GM23338 (cell line): Measurements from ENCODE around the gene RNASE11. TPM values are rescaled to one million over a fixed set of nuclear protein-coding genes. Genes with fewer than 3 reads are reported as not detected.

ENCODE experiments used
- ATAC-seq: fragments of 200-7000 bp; cut with Tn5 transposase; 3 replicates; pipeline ENCODE4 v1.9.1; 2020
- DNase-seq: peaks from one replicate; pipeline ENCODE4 v3.0.0-alpha.2; 2015; ENCODE audit warnings: low spot score
- H2AFZ ChIP-seq: fragments of 200-600 bp; sonication (generic); 2 replicates; pipeline ENCODE4 v1.8.0; 2016; ENCODE audit warnings: antibody characterized with exemption, mild to moderate bottlenecking, moderate library complexity
- H3F3A ChIP-seq: fragments of 200-600 bp; sonication (generic); replicated peaks from 2 replicates; pipeline ENCODE4 v1.8.0; 2017; ENCODE audit warnings: antibody characterized with exemption, mixed run types, low read depth
- H3K27ac ChIP-seq: fragments of 200-600 bp; sonication (generic); 2 replicates; pipeline ENCODE4 v1.6.1; 2016; ENCODE audit warnings: low read depth
- H3K27me3 ChIP-seq: fragments of 200-600 bp; sonication (generic); 2 replicates; pipeline ENCODE4 v1.8.0; 2016; ENCODE audit warnings: mild to moderate bottlenecking, mixed run types, moderate library complexity; ENCODE audit not compliant: insufficient read depth
- H3K36me3 ChIP-seq: fragments of 200-600 bp; sonication (generic); 2 replicates; pipeline ENCODE4 v1.8.0; 2016; ENCODE audit warnings: mild to moderate bottlenecking; ENCODE audit not compliant: insufficient read depth
- H3K4me1 ChIP-seq: fragments of 200-600 bp; sonication (generic); 2 replicates; pipeline ENCODE4 v1.8.0; 2016; ENCODE audit warnings: mild to moderate bottlenecking, moderate library complexity; ENCODE audit not compliant: insufficient read depth
- H3K4me2 ChIP-seq: fragments of 200-600 bp; sonication (generic); 2 replicates; pipeline ENCODE4 v1.7.1; 2017; ENCODE audit warnings: mixed run types
- H3K4me3 ChIP-seq: fragments of 200-600 bp; sonication (generic); 2 replicates; pipeline ENCODE4 v1.6.1; 2016; ENCODE audit warnings: mixed run types
- H3K79me2 ChIP-seq: fragments of 200-600 bp; sonication (generic); replicated peaks from 2 replicates; pipeline ENCODE4 v1.8.0; 2017; ENCODE audit warnings: mild to moderate bottlenecking; ENCODE audit not compliant: insufficient read depth
- H3K9me2 ChIP-seq: fragments of 200-600 bp; sonication (generic); 2 replicates; pipeline ENCODE4 v1.8.0; 2017; ENCODE audit not compliant: insufficient read depth
- H4K20me1 ChIP-seq: fragments of 200-600 bp; sonication (generic); replicated peaks from 2 replicates; pipeline ENCODE4 v1.8.0; 2017; ENCODE audit warnings: mild to moderate bottlenecking; ENCODE audit not compliant: insufficient read depth
- H3K27ac Mint-ChIP-seq: 2 replicates; pipeline ENCODE4 v1.8.0; 2020; ENCODE audit warnings: inconsistent platforms, mild to moderate bottlenecking, moderate library complexity, mixed read lengths
- H3K27me3 Mint-ChIP-seq: 3 replicates; pipeline ENCODE4 v1.8.0; 2022; ENCODE audit warnings: low read depth, mild to moderate bottlenecking, moderate library complexity, mixed read lengths, inconsistent platforms; ENCODE audit not compliant: insufficient read depth, poor library complexity
- H3K36me3 Mint-ChIP-seq: 3 replicates; pipeline ENCODE4 v1.8.0; 2021; ENCODE audit warnings: low read depth, mild to moderate bottlenecking, inconsistent platforms, moderate library complexity, mixed read lengths
- H3K4me1 Mint-ChIP-seq: 3 replicates; pipeline ENCODE4 v1.8.0; 2020; ENCODE audit warnings: mild to moderate bottlenecking, inconsistent platforms, mixed read lengths
- H3K4me3 Mint-ChIP-seq: 3 replicates; pipeline ENCODE4 v1.8.0; 2021; ENCODE audit warnings: moderate library complexity, mild to moderate bottlenecking, inconsistent platforms, mixed read lengths
- H3K9me3 Mint-ChIP-seq: 3 replicates; pipeline ENCODE4 v1.8.0; 2020; ENCODE audit warnings: moderate library complexity, mild to moderate bottlenecking, inconsistent platforms, mixed read lengths
- CREB1 ChIP-seq: fragments of 250-450 bp; sonication (Bioruptor Pico); IDR thresholded peaks from 2 replicates; pipeline ENCODE4 v1.5.0; 2020; ENCODE audit warnings: low read depth, mild to moderate bottlenecking, moderate library complexity
- CTCF ChIP-seq, 2 experiments: fragments of 200-600 bp in 1 of 2; sonication (generic) in 1 of 2; conservative IDR thresholded peaks; 2 replicates each; pipeline versions ENCODE4 v1.5.1 to v1.6.1; 2016 to 2017; ENCODE audit warnings: antibody characterized with exemption in 2 of 2, low read depth in 2 of 2, mild to moderate bottlenecking in 2 of 2, moderate library complexity in 1 of 2
- ETS1 ChIP-seq: IDR thresholded peaks from 2 replicates; pipeline ENCODE4 v1.6.1; 2016; ENCODE audit warnings: antibody characterized with exemption
- EZH2phosphoT487 ChIP-seq: fragments of 200-600 bp; sonication (generic); IDR thresholded peaks from one replicate; pipeline ENCODE4 v1.8.1; 2018; ENCODE audit warnings: antibody characterized with exemption; ENCODE audit not compliant: unreplicated experiment
- JUNB ChIP-seq: IDR thresholded peaks from one replicate; pipeline ENCODE4 v1.6.1; 2016; ENCODE audit warnings: antibody characterized with exemption; ENCODE audit not compliant: unreplicated experiment
- NANOG ChIP-seq: IDR thresholded peaks from 2 replicates; pipeline ENCODE4 v1.6.1; 2016; ENCODE audit warnings: antibody characterized with exemption, borderline replicate concordance
- POLR2AphosphoS5 ChIP-seq: IDR thresholded peaks from 2 replicates; pipeline ENCODE4 v1.6.1; 2016; ENCODE audit warnings: antibody characterized with exemption, low read depth
- REST ChIP-seq: IDR thresholded peaks from one replicate; pipeline ENCODE4 v1.6.1; 2018; ENCODE audit warnings: antibody characterized with exemption; ENCODE audit not compliant: unreplicated experiment
- STAT1 ChIP-seq: IDR thresholded peaks from one replicate; pipeline ENCODE4 v1.6.1; 2016; ENCODE audit warnings: antibody characterized with exemption; ENCODE audit not compliant: unreplicated experiment
- ZNF114 ChIP-seq: fragments of 250-450 bp; sonication (Bioruptor Pico); IDR thresholded peaks from 2 replicates; pipeline ENCODE4 v1.5.0; 2020; ENCODE audit warnings: mild to moderate bottlenecking, moderate library complexity
- ZNF331 ChIP-seq: fragments of 250-450 bp; sonication (Bioruptor Pico); IDR thresholded peaks from 2 replicates; pipeline ENCODE4 v1.5.0; 2020; ENCODE audit warnings: low read depth, mild to moderate bottlenecking, moderate library complexity
- ZNF462 ChIP-seq: fragments of 250-450 bp; sonication (Bioruptor Pico); IDR thresholded peaks from 2 replicates; pipeline ENCODE4 v1.5.0; 2020; ENCODE audit warnings: mild to moderate bottlenecking, moderate library complexity
- polyA plus RNA-seq: library from polyadenylated mRNA; unstranded; fragments of >200 nt; fragmentation: Nextera tagmentation; extraction: Ambion mirVana; gene quantifications from 2 replicates; pipeline ENCODE4 v1.2.1, GENCODE V29; 2016
- total RNA-seq: library from RNA; depleted of rRNA; stranded (reverse); fragments of >200 nt; shearing (Covaris generic); gene quantifications from 2 replicates; pipeline ENCODE4 v1.2.3, GENCODE V29; 2014

Gene RNASE11
- total and polyA plus RNA-seq, 2 experiments from 2014 or later, result not detected

- TF ChIP-seq JUNB, result no peak
- TF ChIP-seq ZNF462 (CRISPR knock-in tag), result no peak
- TF ChIP-seq ZNF331 (CRISPR knock-in tag), result no peak
- TF ChIP-seq ZNF114 (CRISPR knock-in tag), result no peak
- TF ChIP-seq POLR2AphosphoS5, result no peak
Observed at GRCh38 chr14:20622816-20623291, 35.1 kb upstream of the RNASE11 start (continued).

GRCh38 chr14:20620798-20621478 lies 33.1 kb upstream of the RNASE11 start:
- peaks cover 14% of the 10 kb centered on the region for H3K4me1 Mint-ChIP-seq
- DNase-seq (no peak), ATAC-seq (no peak)
- H3K27me3 Mint-ChIP-seq, result peaks cover 33% of the 10 kb centered on the region
- no peak overlapping the region for H3K4me3 ChIP-seq
- H3K9me2 ChIP-seq, result no peaks in the 10 kb centered on the region
- H3K79me2 ChIP-seq, result no peaks in the 10 kb centered on the region
- no peak overlapping the region for H3K4me2 ChIP-seq
- H3K27ac ChIP-seq, result no peak overlapping the region
- H3K36me3 Mint-ChIP-seq, result peaks cover 3% of the 10 kb centered on the region; the same call in 2 of the 3 replicates
- no peaks in the 10 kb centered on the region for H4K20me1 ChIP-seq
- peaks cover 15% of the 10 kb centered on the region for H3K4me1 ChIP-seq
- H3K27me3 ChIP-seq, result peaks cover 33% of the 10 kb centered on the region
- H3K27ac Mint-ChIP-seq, result no peak overlapping the region
- peaks cover 11% of the 10 kb centered on the region for H3F3A ChIP-seq
- no peak overlapping the region for H3K4me3 Mint-ChIP-seq
- peaks cover 5% of the 10 kb centered on the region; the same call in 2 of the 3 replicates for H3K9me3 Mint-ChIP-seq
- H2AFZ ChIP-seq, result no peak overlapping the region
- H3K36me3 ChIP-seq, result no peaks in the 10 kb centered on the region
- no peak for TF ChIP-seq STAT1
- no peak for TF ChIP-seq ZNF114 (CRISPR knock-in tag)
- no peak for TF ChIP-seq JUNB
- no peak for TF ChIP-seq ZNF331 (CRISPR knock-in tag)
- TF ChIP-seq EZH2phosphoT487, result no peak
- no peak for TF ChIP-seq POLR2AphosphoS5
- no peak for TF ChIP-seq ETS1
- no peak for TF ChIP-seq REST
- no peak for TF ChIP-seq NANOG
- no peak for TF ChIP-seq CTCF (conservative IDR thresholded peaks at IDR 0.05; ENCODE audit: low read depth in 2 of 2)
- no peak for TF ChIP-seq CREB1
